H9 (cell line): ENCODE results near the gene IL36B. TPM values are rescaled to one million over a fixed set of nuclear protein-coding genes. Genes with fewer than 3 reads are reported as not detected.

Source experiments
- DNase-seq: peaks from one replicate; pipeline ENCODE4 v3.0.0-alpha.2; 2017
- H2AFZ ChIP-seq: one replicate; pipeline ENCODE4 v1.6.1; 2013; ENCODE audit warnings: mild to moderate bottlenecking, low read length, control low read depth, moderate library complexity
- H2AK5ac ChIP-seq: 2 replicates; pipeline ENCODE4 v1.6.1; 2013; ENCODE audit warnings: low read length, control low read depth, mixed read lengths; ENCODE audit not compliant: insufficient read length
- H2BK120ac ChIP-seq: one replicate; pipeline ENCODE4 v1.6.1; 2013; ENCODE audit warnings: low read depth, mild to moderate bottlenecking, low read length, control low read depth, inconsistent platforms; ENCODE audit not compliant: poor library complexity, severe bottlenecking
- H2BK12ac ChIP-seq: 2 replicates; pipeline ENCODE4 v1.6.1; 2013; ENCODE audit warnings: low read length, control low read depth, mixed read lengths, low read depth; ENCODE audit not compliant: insufficient read length
- H2BK15ac ChIP-seq: 2 replicates; pipeline ENCODE4 v1.6.1; 2013; ENCODE audit warnings: low read depth, low read length, control low read depth
- H2BK20ac ChIP-seq: one replicate; pipeline ENCODE4 v1.6.1; 2013; ENCODE audit warnings: low read depth, mild to moderate bottlenecking, low read length, control low read depth, inconsistent platforms; ENCODE audit not compliant: poor library complexity, severe bottlenecking
- H2BK5ac ChIP-seq: 2 replicates; pipeline ENCODE4 v1.6.1; 2013; ENCODE audit warnings: low read length, control low read depth, mixed read lengths; ENCODE audit not compliant: insufficient read length
- H3K14ac ChIP-seq: 2 replicates; pipeline ENCODE4 v1.6.1; 2013; ENCODE audit warnings: low read length, control low read depth; ENCODE audit not compliant: insufficient read depth
- H3K18ac ChIP-seq: 2 replicates; pipeline ENCODE4 v1.6.1; 2013; ENCODE audit warnings: low read depth, mild to moderate bottlenecking, mixed read lengths, low read length, control low read depth; ENCODE audit not compliant: insufficient read length
- H3K23ac ChIP-seq: 2 replicates; pipeline ENCODE4 v1.6.1; 2013; ENCODE audit warnings: low read length, control low read depth, mixed read lengths, low read depth; ENCODE audit not compliant: insufficient read length
- H3K23me2 ChIP-seq: 2 replicates; pipeline ENCODE4 v1.6.1; 2013; ENCODE audit warnings: low read depth, mild to moderate bottlenecking, mixed read lengths, low read length, control low read depth; ENCODE audit not compliant: insufficient read length, poor library complexity, severe bottlenecking
- H3K27ac ChIP-seq: 2 replicates; pipeline ENCODE4 v1.5.1; 2013; ENCODE audit warnings: low read length, control low read depth, mixed read lengths, low read depth; ENCODE audit not compliant: insufficient read length
- H3K27me3 ChIP-seq: 2 replicates; pipeline ENCODE4 v1.6.1; 2013; ENCODE audit warnings: low read length, control low read depth, inconsistent platforms; ENCODE audit not compliant: insufficient read depth
- H3K4ac ChIP-seq: 2 replicates; pipeline ENCODE4 v1.6.1; 2013; ENCODE audit warnings: low read depth, mild to moderate bottlenecking, control low read depth, inconsistent platforms, low read length, moderate library complexity
- H3K4me1 ChIP-seq: 2 replicates; pipeline ENCODE4 v1.6.1; 2013; ENCODE audit warnings: low read length, control low read depth, inconsistent platforms; ENCODE audit not compliant: insufficient read depth
- H3K4me2 ChIP-seq: 2 replicates; pipeline ENCODE4 v1.6.1; 2013; ENCODE audit warnings: low read length, control low read depth, mixed read lengths; ENCODE audit not compliant: insufficient read length, insufficient read depth
- H3K56ac ChIP-seq: 2 replicates; pipeline ENCODE4 v1.6.1; 2013; ENCODE audit warnings: low read depth, mild to moderate bottlenecking, mixed read lengths, low read length, control low read depth; ENCODE audit not compliant: insufficient read length
- H3K79me1 ChIP-seq: 2 replicates; pipeline ENCODE4 v1.6.1; 2013; ENCODE audit warnings: low read depth, mild to moderate bottlenecking, moderate library complexity, low read length, control low read depth, inconsistent platforms; ENCODE audit not compliant: insufficient read depth, poor library complexity, severe bottlenecking
- H3K79me2 ChIP-seq: 2 replicates; pipeline ENCODE4 v1.6.1; 2013; ENCODE audit warnings: low read length, control low read depth, inconsistent platforms; ENCODE audit not compliant: insufficient read depth
- H3K9ac ChIP-seq: 2 replicates; pipeline ENCODE4 v1.6.1; 2013; ENCODE audit warnings: low read length, control low read depth, mixed read lengths; ENCODE audit not compliant: insufficient read length; ENCODE audit errors: extremely low read depth
- H3K9me3 ChIP-seq: one replicate; pipeline ENCODE4 v1.6.1; 2013; ENCODE audit warnings: low read depth, low read length, inconsistent platforms; ENCODE audit not compliant: control insufficient read depth
- H3T11ph ChIP-seq: one replicate; pipeline ENCODE4 v1.6.1; 2013; ENCODE audit warnings: mild to moderate bottlenecking, low read length, control low read depth, inconsistent platforms
- H4K20me1 ChIP-seq: one replicate; pipeline ENCODE4 v1.6.1; 2013; ENCODE audit not compliant: control insufficient read depth, insufficient read length, insufficient read depth
- H4K5ac ChIP-seq: 2 replicates; pipeline ENCODE4 v1.6.1; 2013; ENCODE audit warnings: low read depth, mild to moderate bottlenecking, mixed read lengths, low read length, control low read depth; ENCODE audit not compliant: insufficient read length
- H4K8ac ChIP-seq: replicated peaks from 2 replicates; pipeline ENCODE4 v1.6.1; 2013; ENCODE audit warnings: low read length, control low read depth, mixed read lengths, low read depth; ENCODE audit not compliant: insufficient read length
- H4K91ac ChIP-seq: 2 replicates; pipeline ENCODE4 v1.6.1; 2013; ENCODE audit warnings: low read depth, mild to moderate bottlenecking, moderate library complexity, mixed read lengths, low read length, control low read depth; ENCODE audit not compliant: insufficient read length
- H3K27ac Mint-ChIP-seq, 3 experiments: 2 replicates in 2 of 3; 3 replicates in 1 of 3; pipeline ENCODE4 v1.8.0; 2020 to 2021; ENCODE audit warnings: mixed read lengths in 3 of 3, mild to moderate bottlenecking in 1 of 3, moderate library complexity in 1 of 3
- H3K27me3 Mint-ChIP-seq: 2 replicates; pipeline ENCODE4 v1.8.0; 2021; ENCODE audit warnings: low read depth, mild to moderate bottlenecking, moderate library complexity, mixed read lengths
- H3K36me3 Mint-ChIP-seq, 3 experiments: 2 replicates in 2 of 3; 3 replicates in 1 of 3; pipeline ENCODE4 v1.8.0; 2020 to 2021; ENCODE audit warnings: low read depth in 3 of 3, mixed read lengths in 3 of 3; ENCODE audit not compliant: insufficient read depth in 1 of 3
- H3K4me1 Mint-ChIP-seq, 2 experiments: 2 replicates each; pipeline ENCODE4 v1.8.0; 2020; ENCODE audit warnings: mixed read lengths in 2 of 2
- H3K4me3 Mint-ChIP-seq, 2 experiments: 2 replicates in 1 of 2; 3 replicates in 1 of 2; pipeline ENCODE4 v1.8.0; 2020 to 2021; ENCODE audit warnings: mild to moderate bottlenecking in 2 of 2, mixed read lengths in 2 of 2, moderate library complexity in 1 of 2
- H3K9me3 Mint-ChIP-seq, 2 experiments: 2 replicates in 1 of 2; 3 replicates in 1 of 2; pipeline ENCODE4 v1.8.0; 2020; ENCODE audit warnings: mild to moderate bottlenecking in 2 of 2, mixed read lengths in 2 of 2, moderate library complexity in 1 of 2
- WGBS: extraction: QIAGEN DNeasy Blood & Tissue Kit; methylation state at CpG from one replicate; pipeline ENCODE4 v1.1.7; 2013; ENCODE audit warnings: missing lambda C conversion rate, low lambda C conversion rate, mixed read lengths; ENCODE audit not compliant: insufficient read length; ENCODE audit errors: extremely low coverage; 5-methylcytosine and 5-hydroxymethylcytosine counted together
- total RNA-seq: library from RNA; stranded (reverse); gene quantifications from 2 replicates; pipeline ENCODE4 v1.2.1, GENCODE V29; 2021
- TF ChIP-seq, protein P1 (sequence below): fragments of 200-600 bp; sonication (generic); conservative IDR thresholded peaks from 3 replicates; pipeline ENCODE4 v1.8.0; 2021; ENCODE audit warnings: antibody characterized with exemption, mild to moderate bottlenecking

Gene IL36B
- total RNA-seq, 1 experiment from 2014 or later, result not detected

DNA sequence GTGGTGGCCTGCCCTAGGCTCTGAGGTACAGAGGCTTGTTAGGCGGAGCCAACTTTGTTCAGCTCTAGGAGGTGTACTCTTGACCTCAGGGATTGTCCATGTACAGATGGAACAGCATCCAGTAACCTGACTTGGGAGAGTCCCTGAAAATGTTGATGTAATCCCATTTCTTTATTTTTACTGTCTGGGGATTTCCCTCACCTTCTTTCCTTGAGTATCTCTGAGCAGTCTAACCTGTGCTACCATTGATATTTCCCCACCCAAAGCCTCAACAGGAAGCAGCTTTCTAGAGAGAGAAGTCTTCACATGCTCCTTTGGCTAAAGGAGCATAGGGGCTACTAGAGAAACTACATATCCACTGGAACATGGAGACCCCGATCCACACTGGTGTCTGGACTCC, 37.0 kb downstream of the IL36B start:
- no peaks in the 10 kb centered on the region for H3K79me2 ChIP-seq
- no peak overlapping the region for H2BK5ac ChIP-seq
- no peak overlapping the region for H4K91ac ChIP-seq
- H2BK15ac ChIP-seq, result no peak overlapping the region
- no peak overlapping the region for H4K5ac ChIP-seq
- H3T11ph ChIP-seq, result no peak overlapping the region
- Mint-ChIP-seq H3K27me3 (peaks cover 41% of the 10 kb centered on the region), H3K36me3 (no peaks in the 10 kb centered on the region; a peak in 1 of 7 replicates), H3K4me1 (no peaks in the 10 kb centered on the region), H3K27ac (no peak overlapping the region), H3K9me3 (peaks cover 27 to 65% of the 10 kb centered on the region in 2 experiments), H3K4me3 (no peak overlapping the region)
- no peak overlapping the region for H3K4me2 ChIP-seq
- no peaks in the 10 kb centered on the region for H3K4me1 ChIP-seq
- H3K4ac ChIP-seq, result no peak overlapping the region
- H3K56ac ChIP-seq, result no peak overlapping the region
- H2AFZ ChIP-seq, result no peak overlapping the region
- no peak overlapping the region for H2BK120ac ChIP-seq
- H4K20me1 ChIP-seq, result no peaks in the 10 kb centered on the region
- H3K23ac ChIP-seq, result no peak overlapping the region
- no peak overlapping the region for H4K8ac ChIP-seq
- H3K14ac ChIP-seq, result no peak overlapping the region
- WGBS, result no CpG with 5 or more reads among the region's 2 CpGs
- no peak overlapping the region for H3K18ac ChIP-seq
- no peaks in the 10 kb centered on the region for H3K23me2 ChIP-seq
- H3K27me3 ChIP-seq, result no peaks in the 10 kb centered on the region
- H2BK12ac ChIP-seq, result no peak overlapping the region
- no peak overlapping the region for H3K9ac ChIP-seq
- TF ChIP-seq, protein P1, sequence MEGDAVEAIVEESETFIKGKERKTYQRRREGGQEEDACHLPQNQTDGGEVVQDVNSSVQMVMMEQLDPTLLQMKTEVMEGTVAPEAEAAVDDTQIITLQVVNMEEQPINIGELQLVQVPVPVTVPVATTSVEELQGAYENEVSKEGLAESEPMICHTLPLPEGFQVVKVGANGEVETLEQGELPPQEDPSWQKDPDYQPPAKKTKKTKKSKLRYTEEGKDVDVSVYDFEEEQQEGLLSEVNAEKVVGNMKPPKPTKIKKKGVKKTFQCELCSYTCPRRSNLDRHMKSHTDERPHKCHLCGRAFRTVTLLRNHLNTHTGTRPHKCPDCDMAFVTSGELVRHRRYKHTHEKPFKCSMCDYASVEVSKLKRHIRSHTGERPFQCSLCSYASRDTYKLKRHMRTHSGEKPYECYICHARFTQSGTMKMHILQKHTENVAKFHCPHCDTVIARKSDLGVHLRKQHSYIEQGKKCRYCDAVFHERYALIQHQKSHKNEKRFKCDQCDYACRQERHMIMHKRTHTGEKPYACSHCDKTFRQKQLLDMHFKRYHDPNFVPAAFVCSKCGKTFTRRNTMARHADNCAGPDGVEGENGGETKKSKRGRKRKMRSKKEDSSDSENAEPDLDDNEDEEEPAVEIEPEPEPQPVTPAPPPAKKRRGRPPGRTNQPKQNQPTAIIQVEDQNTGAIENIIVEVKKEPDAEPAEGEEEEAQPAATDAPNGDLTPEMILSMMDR, result no peak
- no peak overlapping the region for H2BK20ac ChIP-seq
- no peak for DNase-seq
- H2AK5ac ChIP-seq, result no peak overlapping the region
- no peak overlapping the region for H3K27ac ChIP-seq
- no peaks in the 10 kb centered on the region for H3K9me3 ChIP-seq
- no peaks in the 10 kb centered on the region for H3K79me1 ChIP-seq
